Measurements from ENCODE around the gene CES2.
"Not testable (repeated sequence)": the region's sequence is repeated elsewhere in the genome, so short reads cannot be mapped to it uniquely, and the experiment has no call there.

CES2 gene

DNA sequence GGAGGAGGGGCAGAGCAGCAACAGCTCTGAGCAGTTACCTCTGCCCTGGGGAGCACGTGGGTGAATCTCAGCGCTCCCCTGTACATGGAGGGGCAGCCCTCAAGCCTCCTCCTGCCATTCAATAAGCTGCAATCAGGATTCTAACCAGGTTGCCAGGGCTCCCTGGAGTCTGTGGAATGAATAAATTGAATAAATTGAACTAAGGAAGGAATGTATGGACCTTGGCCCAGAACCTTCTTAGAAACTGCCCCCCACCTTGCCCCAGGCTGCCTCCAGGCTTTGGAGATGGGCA is 15.1 kb upstream of the CES2 start:
- DNase-seq, result no peak

DNA sequence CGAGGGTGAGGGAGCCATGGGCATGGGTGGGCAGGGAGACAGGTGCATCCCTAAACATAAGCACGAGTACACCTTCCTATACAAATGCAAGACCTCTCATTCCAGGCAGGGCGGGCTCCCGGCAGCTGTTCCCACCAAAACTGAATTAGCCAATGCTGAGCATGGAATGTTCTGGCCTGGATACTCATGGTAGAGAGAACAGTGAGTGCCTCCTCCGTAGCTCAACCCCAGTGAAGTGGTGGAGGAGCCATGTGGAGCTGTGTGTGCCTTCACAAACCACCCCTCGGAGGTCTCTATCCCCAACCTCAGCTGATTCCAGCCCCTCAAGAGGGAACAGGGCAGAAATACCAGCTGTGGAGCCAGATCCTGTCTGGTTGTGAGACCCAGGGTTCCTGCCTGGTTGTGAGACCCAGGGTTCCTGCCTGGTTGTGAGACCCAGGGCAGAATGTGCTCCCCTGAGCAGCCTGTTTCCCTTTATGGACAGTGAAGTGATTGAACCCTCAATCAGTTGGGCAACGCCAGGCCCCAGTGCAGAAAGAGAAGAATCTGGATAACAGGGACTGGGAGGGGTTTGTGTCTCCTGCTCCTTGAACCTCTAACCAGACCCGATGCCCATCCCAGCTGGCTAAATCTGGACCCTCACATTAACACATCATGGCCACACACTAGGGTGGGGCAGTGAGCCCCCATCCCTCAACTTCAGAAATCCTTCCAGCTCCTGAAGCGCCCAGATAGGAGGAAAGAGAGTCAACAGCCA is 14.2 kb upstream of the CES2 start:
- no peak for DNase-seq

DNA sequence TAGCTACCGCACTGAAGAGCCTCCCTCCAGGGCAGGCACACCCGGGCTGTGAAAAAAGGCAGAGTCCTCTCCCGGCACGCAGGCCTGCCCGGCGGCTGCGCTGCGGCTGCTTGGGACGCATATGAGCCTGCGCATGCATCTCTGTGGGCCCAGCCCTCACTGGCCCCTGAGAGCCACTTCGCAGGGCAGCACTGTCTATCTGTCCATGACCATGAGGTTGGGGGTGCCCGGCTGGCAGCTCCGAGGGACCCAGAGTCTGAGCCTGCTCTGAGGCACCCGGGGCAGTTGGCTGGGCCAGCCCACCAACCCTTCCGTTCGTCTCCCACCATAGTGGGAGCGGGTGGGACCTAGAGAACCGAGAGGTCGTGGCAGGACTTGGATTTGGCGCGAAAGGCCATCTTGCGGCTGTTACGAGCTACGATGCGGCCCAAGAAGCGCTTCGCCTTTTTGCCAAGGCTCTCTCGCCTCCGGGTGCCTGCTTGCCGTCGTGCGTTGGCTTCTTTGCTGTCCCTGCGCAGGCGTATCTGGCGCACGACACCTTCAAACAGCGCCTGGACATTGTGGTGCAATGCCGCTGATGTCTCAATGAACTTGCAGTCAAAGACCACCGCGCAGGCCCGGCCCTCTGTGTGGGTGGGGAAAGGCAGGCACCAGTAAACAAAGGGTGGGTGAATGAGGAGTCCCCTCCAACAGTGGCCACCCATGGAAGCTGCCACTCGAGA is 13.4 kb upstream of the CES2 start:
- no peak for DNase-seq

DNA sequence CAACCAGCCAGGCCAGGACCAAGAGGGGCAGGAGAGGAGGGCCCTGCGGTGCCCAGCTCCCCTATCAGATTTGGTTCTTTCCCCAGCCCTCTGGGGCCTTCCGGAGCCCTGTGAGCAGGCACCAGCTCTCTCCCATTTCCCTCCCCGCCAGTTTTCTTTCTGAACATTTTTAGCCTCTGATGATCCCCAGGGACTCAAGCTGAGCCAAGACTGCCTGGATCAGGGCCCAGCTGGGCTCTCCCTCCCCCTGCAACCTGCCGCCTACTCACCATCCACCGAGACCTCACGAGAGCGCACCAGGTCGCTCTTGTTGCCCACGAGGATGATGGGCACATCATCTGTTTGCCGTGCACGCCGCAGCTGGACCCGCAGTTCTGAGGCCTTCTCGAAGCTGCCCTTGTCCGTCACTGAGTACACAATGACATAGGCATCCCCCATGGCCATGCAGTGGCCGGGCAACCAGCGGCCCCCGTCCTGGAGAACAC is 12.0 kb upstream of the CES2 start:
- no peak for DNase-seq

DNA sequence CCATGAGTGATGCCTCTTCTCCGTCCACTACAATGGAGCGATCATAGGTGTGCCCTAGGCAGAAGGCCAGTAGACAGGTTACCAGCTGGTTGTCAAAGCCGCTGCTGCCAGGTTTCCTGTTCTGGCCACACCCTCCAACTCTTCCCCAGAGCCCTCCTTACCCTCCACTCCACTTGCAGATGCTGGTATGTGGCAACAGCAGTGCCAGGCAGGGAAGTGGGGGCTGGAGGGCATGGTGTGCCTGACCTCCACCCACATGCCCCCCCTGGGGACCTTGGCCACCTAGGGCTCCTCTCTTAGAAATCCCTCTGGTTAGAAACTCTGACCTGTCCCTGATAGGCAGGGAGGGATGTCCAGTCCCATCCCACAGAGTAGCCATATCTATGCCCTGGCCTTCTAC is 11.4 kb upstream of the CES2 start:
- DNase-seq, result no peak

DNA sequence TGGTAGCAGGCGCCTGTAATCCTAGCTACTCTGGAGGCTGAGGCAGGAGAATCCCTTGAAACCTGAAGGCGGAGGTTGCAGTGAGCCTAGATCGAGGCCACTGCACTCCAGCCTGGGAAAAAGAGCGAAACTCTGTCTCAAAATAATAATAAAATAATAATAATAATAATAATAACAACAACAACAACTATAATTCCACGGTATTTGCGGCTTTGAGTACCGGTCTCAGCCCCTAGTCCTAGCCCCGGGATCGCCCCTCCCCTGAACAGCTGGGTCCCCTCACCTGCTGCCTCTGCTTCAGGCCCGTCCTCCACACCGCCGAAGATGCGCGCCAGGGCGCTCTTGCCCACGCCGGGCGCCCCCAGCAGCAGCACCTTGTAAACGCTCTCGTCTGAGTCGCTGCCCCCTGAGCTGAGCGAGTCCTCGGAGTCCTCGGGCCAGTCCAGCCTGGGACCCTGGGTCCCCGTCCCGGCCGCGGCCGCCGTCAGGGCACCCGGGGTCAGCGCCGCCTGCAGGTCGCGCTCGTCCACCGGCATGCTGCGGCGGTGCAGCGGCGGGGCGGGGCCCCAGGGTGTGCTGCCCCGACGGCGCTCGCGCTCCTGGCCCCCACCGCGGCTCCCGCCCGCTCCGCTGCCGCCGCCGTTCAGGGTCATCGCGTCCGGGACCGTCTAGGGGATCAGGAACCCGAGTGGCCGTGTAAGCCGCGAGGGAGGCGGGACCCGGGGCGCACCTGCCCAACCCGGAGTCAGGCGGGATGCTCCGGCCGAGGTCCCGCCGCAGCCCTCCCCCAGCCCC is 10.6 kb upstream of the CES2 start:
- DNase-seq, result peak; percentile 22 to 34

DNA sequence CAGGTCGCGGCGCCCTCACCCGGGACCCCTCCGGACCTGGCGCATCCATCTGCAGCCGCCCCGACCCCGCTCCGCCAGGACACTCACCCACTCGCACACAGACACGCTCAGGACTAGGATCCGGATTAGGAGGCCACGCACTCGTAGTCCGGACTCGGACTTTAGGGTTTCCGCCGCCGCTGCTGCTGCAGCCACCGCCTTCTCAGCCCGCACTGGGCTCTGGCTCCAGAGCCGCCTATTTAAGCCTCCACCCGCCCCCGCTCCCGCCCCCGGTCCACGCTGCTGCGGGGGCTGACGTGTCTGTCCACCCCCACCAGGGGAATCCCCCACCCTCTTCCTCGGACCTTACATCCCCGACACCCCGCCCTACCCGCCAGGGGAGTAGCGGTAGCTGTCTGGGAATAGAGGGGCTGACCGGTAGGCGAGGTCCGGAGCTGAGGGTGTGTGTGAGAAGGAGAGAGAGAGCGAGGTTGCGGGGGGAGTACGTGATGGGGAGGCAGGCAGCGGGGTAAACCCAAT is 9.9 kb upstream of the CES2 start, which contains the start of gene RRAD:
Gene RRAD, minus strand, starts transcription at position 214 of the 519 bp plus-strand sequence. CDS start 356 bp downstream, outside the sequence.
- DNase-seq, result peak; percentile 28 to 54

DNA sequence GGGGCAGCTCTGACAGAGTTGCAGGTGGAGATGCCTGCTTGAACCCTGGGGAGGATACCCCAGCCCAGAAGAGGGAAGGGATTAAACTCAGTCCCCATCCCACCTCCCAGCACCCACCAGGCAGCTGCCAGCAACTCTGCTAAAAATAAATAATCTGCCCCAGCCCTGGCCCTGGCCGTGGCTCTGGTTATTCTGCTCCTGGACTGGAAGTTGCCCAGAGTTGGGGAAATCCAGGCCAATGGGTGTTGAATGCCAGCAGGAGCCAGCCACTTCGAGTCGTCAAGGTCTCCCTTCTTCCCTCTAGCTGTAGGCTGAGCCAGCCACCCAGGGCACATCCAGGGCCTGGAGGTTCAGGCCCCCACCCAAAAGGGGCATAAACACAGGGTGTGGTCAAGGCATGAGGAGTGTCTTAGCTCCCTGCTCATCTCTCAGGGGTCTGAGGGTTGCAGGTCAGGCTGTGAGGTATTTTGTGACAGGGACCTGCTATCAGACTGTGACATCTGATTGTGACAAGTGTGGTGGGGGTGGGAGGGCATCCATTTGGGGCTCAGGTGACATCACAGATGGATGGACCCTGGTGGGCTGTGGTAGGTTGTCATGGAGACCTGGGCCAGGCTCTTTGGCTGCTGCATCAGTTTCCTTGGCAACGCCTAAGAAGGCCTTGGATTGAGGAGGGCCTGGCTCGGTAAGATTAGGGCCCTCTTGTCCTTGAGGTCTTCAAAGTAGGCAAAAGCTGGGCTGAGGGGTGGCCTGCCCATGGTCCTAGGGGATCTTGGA is 9.0 kb upstream of the CES2 start:
- DNase-seq, result no peak

DNA sequence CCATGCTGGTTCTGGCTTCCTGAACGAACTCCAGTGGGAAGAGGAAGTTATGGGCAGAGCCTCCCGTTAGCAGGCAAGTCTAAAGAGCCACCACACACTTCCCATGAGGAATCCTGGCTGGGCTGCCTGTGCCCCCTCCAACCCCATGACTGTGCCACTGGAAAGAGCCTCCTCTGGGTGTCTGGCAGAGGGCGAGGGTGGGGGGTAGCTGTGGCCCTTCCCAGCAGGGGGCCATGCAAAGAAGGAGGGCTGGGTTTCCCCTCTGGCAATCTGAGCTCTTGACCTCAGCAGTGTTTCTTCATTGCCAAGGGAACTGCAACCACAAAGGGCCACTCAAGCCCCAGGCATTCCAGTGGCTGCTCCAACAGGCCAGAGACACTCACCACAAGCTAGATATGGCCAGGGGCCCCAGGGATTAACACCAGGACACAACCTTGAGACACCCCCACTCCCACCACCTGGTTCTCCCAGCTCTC is 8.3 kb upstream of the CES2 start:
- DNase-seq, result peak in 1 of 2 donors; percentile 22

DNA sequence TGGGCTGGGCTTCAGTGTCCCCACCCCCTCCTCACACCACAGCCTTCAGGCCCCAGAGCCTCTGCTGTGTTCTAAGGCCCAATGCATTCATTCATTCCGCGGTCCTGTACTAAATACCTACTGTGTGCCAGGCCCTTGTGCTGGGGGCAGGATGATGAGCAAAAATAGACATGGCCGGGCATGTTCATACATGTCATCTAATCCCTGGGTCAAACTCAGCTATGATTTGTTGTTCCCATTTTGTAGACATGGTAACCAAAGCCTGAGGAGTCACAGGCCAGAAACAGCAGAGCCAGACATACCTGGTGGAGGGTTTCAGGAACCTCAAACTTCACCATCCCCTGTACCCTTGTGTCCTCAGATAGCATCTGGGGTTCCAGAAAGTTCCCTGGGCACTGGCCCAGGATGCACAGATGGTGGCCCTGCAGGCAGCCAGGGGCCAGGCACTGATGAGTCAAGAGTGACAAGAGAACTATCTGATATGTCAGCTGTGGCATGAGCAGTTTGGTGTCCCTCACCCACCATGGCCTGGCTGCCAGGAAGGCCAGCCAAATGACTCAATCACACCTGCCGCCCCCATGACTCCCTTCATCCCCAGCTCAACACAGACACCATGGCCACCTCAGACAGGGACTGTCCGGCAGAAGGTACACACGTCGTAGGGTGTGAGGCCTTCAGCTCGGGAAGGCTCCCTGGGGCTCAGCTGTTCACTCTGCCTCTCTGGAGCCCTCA is 7.2 kb upstream of the CES2 start:
- no peak for DNase-seq

DNA sequence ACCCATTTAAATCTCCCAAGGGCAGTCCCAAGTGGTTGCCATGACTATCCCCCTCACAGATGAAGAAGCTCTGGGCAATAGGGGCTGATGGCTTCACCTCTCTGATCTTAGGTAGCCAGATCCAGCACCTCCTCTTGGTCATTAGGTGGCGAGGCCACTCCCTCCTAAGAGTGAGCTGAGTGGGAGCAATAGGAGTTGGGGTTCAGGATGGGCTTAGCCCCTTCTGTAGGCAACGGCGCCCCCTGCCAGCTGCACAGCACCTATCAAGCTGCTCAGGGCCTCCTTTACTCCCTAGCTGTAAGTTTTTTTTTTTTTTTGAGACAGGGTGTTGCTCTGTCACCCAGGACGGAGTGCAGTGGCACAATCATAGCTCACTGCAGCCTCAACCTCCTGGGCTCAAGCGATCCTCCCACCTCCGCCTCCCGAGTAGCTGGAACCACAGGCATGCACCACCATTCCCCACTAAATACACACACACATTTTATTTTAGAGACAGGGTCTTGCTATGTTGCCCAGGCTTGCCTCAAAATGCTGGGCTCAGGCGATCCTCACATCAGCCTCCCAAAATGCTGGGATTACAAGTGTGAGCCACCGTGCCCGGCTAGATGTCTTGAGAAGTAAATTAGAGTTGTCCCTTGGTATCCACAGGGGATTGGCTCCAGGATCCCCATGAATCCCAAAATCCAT is 6.5 kb upstream of the CES2 start:
- peak; percentile 29 for DNase-seq

DNA sequence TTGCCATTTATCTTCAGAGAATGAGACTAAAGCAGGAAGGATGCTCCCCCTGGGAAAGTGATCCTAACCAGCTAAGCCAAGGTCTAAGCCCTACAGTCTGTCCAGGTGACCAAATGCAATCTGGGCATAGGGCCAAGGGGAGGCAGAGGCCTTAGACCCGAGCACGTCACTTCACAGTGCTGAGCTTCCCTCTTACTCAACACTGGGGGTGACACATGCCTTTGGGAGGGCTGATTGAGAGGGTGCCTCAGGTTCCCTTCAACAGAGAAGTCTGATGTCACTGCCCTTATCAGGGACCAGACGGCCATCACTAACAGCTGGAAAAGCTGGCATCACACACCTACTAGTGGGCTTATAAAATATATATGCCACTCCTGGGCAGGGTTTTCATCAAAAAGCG is 5.1 kb upstream of the CES2 start:
- no peak for DNase-seq

DNA sequence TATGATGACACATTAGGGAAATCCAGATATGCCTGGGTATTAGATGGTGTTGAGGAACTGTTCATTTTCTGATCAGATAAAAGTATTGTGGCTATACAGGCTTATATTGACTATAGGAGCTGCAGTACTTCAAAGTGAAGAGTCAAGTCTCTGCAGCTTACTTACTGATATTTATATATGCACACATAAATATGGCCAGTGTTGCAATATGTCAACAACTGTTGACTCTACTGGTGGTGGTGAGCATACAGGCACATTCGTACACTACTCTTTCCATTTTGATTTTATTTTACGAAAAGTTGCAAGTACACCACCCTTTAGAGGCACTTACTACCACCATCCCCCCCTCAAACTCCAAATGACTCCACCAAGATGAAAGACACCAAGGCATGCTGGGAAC is 3.7 kb upstream of the CES2 start:
- no peak for DNase-seq

DNA sequence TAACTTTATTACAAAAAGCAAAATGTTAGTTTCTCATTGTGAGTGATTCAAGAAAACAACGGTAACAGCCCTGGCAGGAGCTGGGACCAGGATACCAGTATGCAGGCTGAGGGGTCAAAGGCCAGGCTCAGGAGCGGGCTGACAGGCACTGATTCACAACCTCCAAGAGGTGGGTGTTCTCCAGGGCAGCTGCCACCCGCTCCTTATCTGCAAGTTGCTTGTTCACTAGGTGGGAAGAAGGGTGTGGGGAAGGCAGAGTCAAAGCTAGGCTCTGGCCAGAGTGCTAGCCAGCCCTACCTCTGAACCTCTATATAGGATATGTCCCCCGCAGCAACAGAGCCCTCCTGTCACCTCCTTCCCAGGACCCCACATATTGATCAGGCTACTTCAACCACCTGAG is 3.2 kb upstream of the CES2 start:
- no peak for DNase-seq

DNA sequence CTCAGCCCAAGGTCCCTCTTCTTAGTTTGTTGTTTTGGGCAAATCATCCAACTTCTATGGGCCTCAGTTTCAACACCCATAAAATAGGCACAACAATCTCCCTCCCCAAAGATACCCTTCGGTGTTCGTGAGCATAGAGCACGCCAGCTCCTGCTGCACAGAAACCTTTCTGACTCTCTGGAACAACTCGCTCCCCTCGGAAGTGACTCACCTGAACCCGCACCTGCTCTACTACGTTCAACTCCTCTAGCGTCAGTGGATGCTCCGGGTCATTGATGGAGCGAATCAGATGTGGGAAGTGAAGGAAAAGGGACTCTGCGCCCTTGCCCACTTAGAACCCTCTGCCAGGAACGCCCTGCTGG is 1.6 kb upstream of the CES2 start:
- DNase-seq, result no peak

DNA sequence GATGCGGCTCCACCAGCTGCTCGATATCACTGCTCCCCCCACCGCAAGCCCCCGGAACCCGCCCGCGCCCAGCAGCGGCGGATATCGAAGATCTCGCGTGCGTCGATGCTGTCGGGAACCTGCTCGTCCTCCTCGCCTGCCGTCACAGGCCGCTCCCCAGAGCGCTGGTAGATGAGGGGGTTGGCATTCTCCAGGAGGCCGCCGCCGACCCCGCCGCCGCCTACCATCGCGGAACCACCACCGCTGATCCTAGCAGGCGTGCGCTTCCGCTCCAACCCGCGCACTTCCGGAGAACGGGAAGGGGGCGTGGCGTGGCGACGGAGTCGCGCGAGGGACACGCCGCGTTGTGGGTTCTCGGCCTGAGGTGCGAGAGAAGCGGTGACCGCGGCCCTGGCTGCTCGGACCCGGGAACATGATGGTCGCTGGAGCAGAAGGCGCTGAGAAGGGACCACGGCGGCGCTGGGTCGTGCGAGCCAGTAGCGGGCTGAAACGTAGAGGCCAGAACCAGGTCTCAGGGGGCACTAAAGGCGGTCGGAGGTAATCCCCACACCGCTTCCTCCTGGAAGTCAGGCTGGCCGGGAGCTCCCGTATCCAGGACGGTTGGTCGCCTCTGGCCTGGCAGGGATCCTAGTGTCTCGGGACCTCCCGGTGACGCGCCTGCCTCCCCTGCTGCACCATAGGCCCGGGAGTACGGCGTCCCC is 1.0 kb upstream of the CES2 start, which contains the start of gene CIAO2B:
Gene CIAO2B, minus strand, starts transcription at position 265 of the 701 bp plus-strand sequence. Its CDS starts 38 bp downstream, at position 227.
- DNase-seq, result peak; percentile 87 to 90

DNA sequence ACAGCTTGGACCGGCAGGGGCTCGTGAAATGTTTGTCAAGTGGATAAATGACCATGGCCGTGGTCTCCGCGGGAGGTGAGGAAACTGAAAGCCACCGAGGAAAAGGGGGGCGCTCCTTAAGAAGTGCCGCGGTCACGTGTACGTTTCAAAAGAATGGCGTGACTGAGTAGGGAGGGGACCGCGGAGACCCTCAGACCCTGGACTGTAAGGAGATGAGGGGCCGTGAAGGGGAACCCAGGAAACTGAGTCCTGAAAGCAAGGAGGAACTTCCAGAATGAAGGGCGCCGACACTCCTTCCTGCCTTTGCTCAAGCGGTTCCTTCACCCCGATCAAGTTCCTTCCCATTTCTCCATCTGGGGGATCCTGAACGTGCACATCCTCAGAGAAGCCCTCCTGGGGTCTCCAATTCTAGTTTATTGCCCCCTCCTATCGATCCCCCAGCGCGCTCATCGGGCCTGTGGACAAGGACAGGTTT is 440 bp upstream of the CES2 start:
- not testable (repeated sequence) for DNase-seq

DNA sequence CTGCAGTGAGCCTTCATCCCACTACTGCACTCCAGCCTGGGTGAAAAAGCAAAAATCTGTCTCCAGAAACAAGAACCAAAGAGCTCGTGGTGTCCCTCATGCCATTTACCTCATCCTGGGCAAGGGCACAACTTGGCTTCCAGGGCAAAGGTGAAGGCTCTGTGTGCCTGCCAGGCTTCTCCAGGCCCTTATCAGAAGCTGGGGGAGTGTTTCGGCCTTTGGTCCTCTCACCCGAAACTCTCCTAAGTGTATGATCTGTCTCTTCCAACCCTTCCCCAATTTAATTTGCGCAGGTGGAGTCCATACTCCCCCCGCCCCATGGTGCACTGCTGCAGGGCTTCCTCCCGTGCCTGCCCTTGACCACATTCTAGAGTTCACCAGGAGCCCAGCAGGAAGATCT is 1.1 kb downstream of the CES2 start:
- DNase-seq, result no peak

DNA sequence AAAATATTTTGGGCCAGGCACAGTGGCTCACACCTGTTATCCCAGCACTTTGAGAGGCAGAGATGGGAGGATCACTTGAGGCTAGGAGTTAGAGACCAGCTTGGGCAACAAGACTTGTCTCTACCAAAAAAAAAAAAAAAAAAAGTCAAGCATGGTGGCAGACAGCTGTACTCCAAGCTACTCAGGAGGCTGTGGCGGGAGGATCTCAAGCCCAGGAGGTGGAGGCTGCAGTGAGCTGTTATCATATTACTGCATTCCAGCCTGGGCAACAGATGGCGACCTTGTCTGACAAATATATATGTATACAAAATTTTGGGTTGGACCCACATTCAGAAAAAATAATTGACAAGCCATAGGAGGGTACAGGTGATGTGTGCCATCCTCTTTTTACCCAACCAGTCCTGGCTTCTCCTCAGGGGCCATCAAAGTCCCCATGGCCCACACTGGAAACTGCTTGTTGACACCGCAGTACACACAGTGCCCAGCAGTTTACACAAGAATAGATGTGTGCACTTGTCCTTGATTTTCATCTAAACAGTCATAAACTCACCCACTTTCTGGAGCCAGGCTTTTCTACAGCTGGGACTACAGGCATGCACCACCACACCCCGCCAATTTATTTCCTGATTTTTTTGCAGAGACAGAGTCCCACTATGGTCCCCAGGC is 1.7 kb downstream of the CES2 start:
- DNase-seq, result no peak

Measured in CD4-positive, alpha-beta T cell treated with Interleukin-4 for 1 hour (primary cell).